ENCODE results near the gene TRDN.

Gene TRDN

DNA sequence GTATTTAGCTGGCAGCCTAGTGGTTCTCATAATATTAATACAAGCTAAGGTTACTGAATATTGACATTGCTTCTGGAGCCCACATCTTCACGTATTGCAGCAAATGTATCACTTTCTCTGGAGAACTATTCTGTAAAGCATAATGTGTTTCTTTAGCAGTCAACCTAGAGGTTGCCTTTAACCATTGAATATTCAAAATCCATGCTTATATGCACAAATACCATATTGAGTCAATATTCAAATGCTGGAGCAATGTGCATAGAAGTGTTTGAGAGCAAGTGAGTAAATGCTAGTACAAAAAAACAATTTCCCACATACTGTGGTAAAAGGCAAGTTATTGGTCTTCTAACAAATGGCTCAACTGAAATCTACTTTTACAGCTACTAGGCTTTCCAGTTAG, 231.8 kb downstream of the TRDN start:
- ATAC-seq, result no peak
- TF ChIP-seq CSDC2 (CRISPR knock-in tag; IDR thresholded peaks at IDR 0.05) (no peak), ZFP30 (CRISPR knock-in tag; IDR thresholded peaks at IDR 0.05) (no peak), ARNTL (CRISPR knock-in tag; IDR thresholded peaks at IDR 0.05; ENCODE audit: borderline replicate concordance, low read depth) (no peak)

DNA sequence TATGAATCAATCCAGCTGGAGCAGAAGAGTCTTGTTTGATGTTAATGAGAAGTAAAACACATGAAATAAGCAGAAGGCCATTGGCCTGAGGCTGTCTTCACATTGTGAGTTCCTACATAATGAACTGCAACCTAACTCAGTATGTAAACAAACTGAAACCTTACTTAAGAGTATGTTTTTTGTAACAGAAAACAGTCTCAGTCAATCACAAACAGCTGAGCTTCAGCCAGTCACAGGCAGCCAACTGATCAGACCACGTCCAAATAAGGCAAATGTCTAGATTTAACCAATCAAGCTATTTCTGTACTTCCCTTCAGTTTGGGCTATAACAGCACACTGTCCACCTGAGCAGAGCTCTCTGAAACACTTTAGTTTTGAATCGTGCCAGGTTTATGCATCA, 234.7 kb downstream of the TRDN start:
- ATAC-seq, result no peak
- no peak for TF ChIP-seq TCF4 (CRISPR knock-in tag; IDR thresholded peaks at IDR 0.05; ENCODE audit: borderline replicate concordance)
- no peak for TF ChIP-seq ARNTL (CRISPR knock-in tag; IDR thresholded peaks at IDR 0.05; ENCODE audit: borderline replicate concordance, low read depth)
- no peak for TF ChIP-seq ZNF565 (CRISPR knock-in tag; conservative IDR thresholded peaks at IDR 0.05; ENCODE audit: low read depth)
- TF ChIP-seq, protein P1, sequence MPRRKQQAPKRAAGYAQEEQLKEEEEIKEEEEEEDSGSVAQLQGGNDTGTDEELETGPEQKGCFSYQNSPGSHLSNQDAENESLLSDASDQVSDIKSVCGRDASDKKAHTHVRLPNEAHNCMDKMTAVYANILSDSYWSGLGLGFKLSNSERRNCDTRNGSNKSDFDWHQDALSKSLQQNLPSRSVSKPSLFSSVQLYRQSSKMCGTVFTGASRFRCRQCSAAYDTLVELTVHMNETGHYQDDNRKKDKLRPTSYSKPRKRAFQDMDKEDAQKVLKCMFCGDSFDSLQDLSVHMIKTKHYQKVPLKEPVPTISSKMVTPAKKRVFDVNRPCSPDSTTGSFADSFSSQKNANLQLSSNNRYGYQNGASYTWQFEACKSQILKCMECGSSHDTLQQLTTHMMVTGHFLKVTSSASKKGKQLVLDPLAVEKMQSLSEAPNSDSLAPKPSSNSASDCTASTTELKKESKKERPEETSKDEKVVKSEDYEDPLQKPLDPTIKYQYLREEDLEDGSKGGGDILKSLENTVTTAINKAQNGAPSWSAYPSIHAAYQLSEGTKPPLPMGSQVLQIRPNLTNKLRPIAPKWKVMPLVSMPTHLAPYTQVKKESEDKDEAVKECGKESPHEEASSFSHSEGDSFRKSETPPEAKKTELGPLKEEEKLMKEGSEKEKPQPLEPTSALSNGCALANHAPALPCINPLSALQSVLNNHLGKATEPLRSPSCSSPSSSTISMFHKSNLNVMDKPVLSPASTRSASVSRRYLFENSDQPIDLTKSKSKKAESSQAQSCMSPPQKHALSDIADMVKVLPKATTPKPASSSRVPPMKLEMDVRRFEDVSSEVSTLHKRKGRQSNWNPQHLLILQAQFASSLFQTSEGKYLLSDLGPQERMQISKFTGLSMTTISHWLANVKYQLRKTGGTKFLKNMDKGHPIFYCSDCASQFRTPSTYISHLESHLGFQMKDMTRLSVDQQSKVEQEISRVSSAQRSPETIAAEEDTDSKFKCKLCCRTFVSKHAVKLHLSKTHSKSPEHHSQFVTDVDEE (CRISPR knock-in tag; IDR thresholded peaks at IDR 0.05), result no peak
- no peak for TF ChIP-seq GLIS3 (CRISPR knock-in tag; IDR thresholded peaks at IDR 0.05)
- TF ChIP-seq ZNF8 (CRISPR knock-in tag; IDR thresholded peaks at IDR 0.05), result no peak
- no peak for TF ChIP-seq TOX (CRISPR knock-in tag; IDR thresholded peaks at IDR 0.05; ENCODE audit: borderline replicate concordance)

DNA sequence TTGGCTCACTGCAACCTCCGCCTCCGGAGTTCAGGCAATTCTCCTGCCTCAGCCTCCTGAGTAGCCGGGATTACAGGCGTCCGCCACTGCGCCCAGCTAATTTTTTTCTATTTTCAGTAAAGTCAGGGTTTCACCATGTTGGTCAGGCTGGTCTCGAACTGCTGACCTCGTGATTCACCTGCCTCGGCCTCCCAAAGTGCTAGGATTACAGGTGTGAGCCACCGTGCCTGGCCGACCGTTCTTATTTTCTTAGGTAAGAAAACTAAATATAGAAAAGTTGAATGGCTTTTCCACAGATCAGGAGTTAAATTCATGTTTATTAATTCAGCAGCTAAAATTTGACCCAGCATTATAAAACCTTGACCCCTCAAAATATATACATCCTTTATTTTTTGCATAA, 238.7 kb downstream of the TRDN start:
- TF ChIP-seq TOX (CRISPR knock-in tag; IDR thresholded peaks at IDR 0.05; ENCODE audit: borderline replicate concordance), result no peak
- TF ChIP-seq BACH2 (CRISPR knock-in tag; IDR thresholded peaks at IDR 0.05; ENCODE audit: borderline replicate concordance), result no peak
- TF ChIP-seq ZNF565 (CRISPR knock-in tag; conservative IDR thresholded peaks at IDR 0.05; ENCODE audit: low read depth), result no peak
- TF ChIP-seq ISL1 (CRISPR knock-in tag; IDR thresholded peaks at IDR 0.05), result no peak
- TF ChIP-seq ZC3H10 (CRISPR knock-in tag; IDR thresholded peaks at IDR 0.05), result no peak
- TF ChIP-seq, protein P1 (CRISPR knock-in tag; IDR thresholded peaks at IDR 0.05), result no peak
- TF ChIP-seq ZNF8 (CRISPR knock-in tag; IDR thresholded peaks at IDR 0.05), result no peak
- TF ChIP-seq ESRRG (CRISPR knock-in tag; IDR thresholded peaks at IDR 0.05), result no peak
- TF ChIP-seq CSDC2 (CRISPR knock-in tag; IDR thresholded peaks at IDR 0.05), result no peak
- TF ChIP-seq, protein P2, sequence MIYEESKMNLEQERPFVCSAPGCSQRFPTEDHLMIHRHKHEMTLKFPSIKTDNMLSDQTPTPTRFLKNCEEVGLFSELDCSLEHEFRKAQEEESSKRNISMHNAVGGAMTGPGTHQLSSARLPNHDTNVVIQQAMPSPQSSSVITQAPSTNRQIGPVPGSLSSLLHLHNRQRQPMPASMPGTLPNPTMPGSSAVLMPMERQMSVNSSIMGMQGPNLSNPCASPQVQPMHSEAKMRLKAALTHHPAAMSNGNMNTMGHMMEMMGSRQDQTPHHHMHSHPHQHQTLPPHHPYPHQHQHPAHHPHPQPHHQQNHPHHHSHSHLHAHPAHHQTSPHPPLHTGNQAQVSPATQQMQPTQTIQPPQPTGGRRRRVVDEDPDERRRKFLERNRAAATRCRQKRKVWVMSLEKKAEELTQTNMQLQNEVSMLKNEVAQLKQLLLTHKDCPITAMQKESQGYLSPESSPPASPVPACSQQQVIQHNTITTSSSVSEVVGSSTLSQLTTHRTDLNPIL (CRISPR knock-in tag; IDR thresholded peaks at IDR 0.05; ENCODE audit: low read depth), result no peak
- TF ChIP-seq PPARA (CRISPR knock-in tag; IDR thresholded peaks at IDR 0.05; ENCODE audit: borderline replicate concordance), result no peak
- TF ChIP-seq TCF4 (CRISPR knock-in tag; IDR thresholded peaks at IDR 0.05; ENCODE audit: borderline replicate concordance), result no peak
- no peak for TF ChIP-seq ZNF70 (CRISPR knock-in tag; IDR thresholded peaks at IDR 0.05)
- TF ChIP-seq GLIS3 (CRISPR knock-in tag; IDR thresholded peaks at IDR 0.05), result no peak
- no peak for TF ChIP-seq ZFP3 (CRISPR knock-in tag; IDR thresholded peaks at IDR 0.05)
- TF ChIP-seq ZFP30 (CRISPR knock-in tag; IDR thresholded peaks at IDR 0.05), result no peak
- TF ChIP-seq, protein P3, sequence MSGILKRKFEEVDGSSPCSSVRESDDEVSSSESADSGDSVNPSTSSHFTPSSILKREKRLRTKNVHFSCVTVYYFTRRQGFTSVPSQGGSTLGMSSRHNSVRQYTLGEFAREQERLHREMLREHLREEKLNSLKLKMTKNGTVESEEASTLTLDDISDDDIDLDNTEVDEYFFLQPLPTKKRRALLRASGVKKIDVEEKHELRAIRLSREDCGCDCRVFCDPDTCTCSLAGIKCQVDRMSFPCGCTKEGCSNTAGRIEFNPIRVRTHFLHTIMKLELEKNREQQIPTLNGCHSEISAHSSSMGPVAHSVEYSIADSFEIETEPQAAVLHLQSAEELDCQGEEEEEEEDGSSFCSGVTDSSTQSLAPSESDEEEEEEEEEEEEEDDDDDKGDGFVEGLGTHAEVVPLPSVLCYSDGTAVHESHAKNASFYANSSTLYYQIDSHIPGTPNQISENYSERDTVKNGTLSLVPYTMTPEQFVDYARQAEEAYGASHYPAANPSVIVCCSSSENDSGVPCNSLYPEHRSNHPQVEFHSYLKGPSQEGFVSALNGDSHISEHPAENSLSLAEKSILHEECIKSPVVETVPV (CRISPR knock-in tag; IDR thresholded peaks at IDR 0.05), result no peak
- no peak for ATAC-seq

DNA sequence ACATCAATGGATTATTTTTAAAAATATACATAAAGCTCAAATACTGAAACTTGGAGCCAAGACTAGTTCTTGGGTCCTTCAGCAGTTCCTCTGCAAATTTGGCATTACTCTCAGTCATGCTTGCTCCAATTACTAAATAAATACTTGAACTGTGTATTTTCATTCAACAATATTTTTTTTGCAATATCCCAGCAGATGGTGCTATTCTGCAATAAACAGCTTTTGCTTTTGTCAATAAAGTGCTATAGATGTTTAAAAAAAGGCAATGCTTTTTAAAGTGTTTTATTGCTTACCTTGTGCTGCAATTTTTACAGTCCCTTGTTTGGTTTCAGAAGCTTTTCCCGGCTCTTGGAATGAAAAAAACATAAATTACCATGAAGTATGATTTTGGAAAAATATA, 243.4 kb downstream of the TRDN start:
- ATAC-seq, result 0 out of 3 replicates have a peak, but pooled peaks have one; percentile 28
- TF ChIP-seq SNAI2 (CRISPR knock-in tag; IDR thresholded peaks at IDR 0.05), result no peak
- TF ChIP-seq OSR1 (CRISPR knock-in tag; IDR thresholded peaks at IDR 0.05), result no peak
- no peak for TF ChIP-seq ZFP30 (CRISPR knock-in tag; IDR thresholded peaks at IDR 0.05)
- no peak for TF ChIP-seq ZFP3 (CRISPR knock-in tag; IDR thresholded peaks at IDR 0.05)
- no peak for TF ChIP-seq TCF4 (CRISPR knock-in tag; IDR thresholded peaks at IDR 0.05; ENCODE audit: borderline replicate concordance)
- TF ChIP-seq RARB (CRISPR knock-in tag; IDR thresholded peaks at IDR 0.05), result no peak
- TF ChIP-seq ZC3H10 (CRISPR knock-in tag; IDR thresholded peaks at IDR 0.05), result no peak
- TF ChIP-seq ISL1 (CRISPR knock-in tag; IDR thresholded peaks at IDR 0.05), result no peak
- no peak for TF ChIP-seq BACH2 (CRISPR knock-in tag; IDR thresholded peaks at IDR 0.05; ENCODE audit: borderline replicate concordance)
- TF ChIP-seq ZNF8 (CRISPR knock-in tag; IDR thresholded peaks at IDR 0.05), result no peak
- TF ChIP-seq, protein P4, sequence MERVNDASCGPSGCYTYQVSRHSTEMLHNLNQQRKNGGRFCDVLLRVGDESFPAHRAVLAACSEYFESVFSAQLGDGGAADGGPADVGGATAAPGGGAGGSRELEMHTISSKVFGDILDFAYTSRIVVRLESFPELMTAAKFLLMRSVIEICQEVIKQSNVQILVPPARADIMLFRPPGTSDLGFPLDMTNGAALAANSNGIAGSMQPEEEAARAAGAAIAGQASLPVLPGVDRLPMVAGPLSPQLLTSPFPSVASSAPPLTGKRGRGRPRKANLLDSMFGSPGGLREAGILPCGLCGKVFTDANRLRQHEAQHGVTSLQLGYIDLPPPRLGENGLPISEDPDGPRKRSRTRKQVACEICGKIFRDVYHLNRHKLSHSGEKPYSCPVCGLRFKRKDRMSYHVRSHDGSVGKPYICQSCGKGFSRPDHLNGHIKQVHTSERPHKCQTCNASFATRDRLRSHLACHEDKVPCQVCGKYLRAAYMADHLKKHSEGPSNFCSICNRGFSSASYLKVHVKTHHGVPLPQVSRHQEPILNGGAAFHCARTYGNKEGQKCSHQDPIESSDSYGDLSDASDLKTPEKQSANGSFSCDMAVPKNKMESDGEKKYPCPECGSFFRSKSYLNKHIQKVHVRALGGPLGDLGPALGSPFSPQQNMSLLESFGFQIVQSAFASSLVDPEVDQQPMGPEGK (CRISPR knock-in tag; IDR thresholded peaks at IDR 0.05; ENCODE audit: borderline replicate concordance), result no peak
- no peak for TF ChIP-seq CSDC2 (CRISPR knock-in tag; IDR thresholded peaks at IDR 0.05)
- no peak for TF ChIP-seq ZNF565 (CRISPR knock-in tag; conservative IDR thresholded peaks at IDR 0.05; ENCODE audit: low read depth)
- TF ChIP-seq, protein P5, sequence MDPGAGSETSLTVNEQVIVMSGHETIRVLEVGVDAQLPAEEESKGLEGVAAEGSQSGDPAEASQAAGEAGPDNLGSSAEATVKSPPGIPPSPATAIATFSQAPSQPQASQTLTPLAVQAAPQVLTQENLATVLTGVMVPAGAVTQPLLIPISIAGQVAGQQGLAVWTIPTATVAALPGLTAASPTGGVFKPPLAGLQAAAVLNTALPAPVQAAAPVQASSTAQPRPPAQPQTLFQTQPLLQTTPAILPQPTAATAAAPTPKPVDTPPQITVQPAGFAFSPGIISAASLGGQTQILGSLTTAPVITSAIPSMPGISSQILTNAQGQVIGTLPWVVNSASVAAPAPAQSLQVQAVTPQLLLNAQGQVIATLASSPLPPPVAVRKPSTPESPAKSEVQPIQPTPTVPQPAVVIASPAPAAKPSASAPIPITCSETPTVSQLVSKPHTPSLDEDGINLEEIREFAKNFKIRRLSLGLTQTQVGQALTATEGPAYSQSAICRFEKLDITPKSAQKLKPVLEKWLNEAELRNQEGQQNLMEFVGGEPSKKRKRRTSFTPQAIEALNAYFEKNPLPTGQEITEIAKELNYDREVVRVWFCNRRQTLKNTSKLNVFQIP (CRISPR knock-in tag; IDR thresholded peaks at IDR 0.05; ENCODE audit: borderline replicate concordance, low read depth), result no peak

All from SK-N-SH treated with all-trans-retinoic acid at 6 μM for 48 hours (cell line).